ENCODE results near the gene DNM3. TPM values are rescaled to one million over a fixed set of nuclear protein-coding genes. Genes with fewer than 3 reads are reported as not detected.

Gene DNM3
- total RNA-seq, 1 experiment from 2014 or later: 2.7 TPM

GRCh38 chr1:171834821-171835220 is 6.5 kb upstream of the DNM3 start:
- Histone ChIP-seq H3K9me3 (ENCODE audit: control insufficient read depth, low read depth, low read length) (no peaks in the 10 kb centered on the region), H3K56ac (ENCODE audit: insufficient read length, low read depth, low read length) (no peak overlapping the region), H3K23ac (ENCODE audit: insufficient read length, low read depth, low read length) (no peak overlapping the region), H3K18ac (ENCODE audit: insufficient read length, low read depth, low read length) (no peak overlapping the region), H3K79me1 (ENCODE audit: insufficient read depth, low read depth, low read length, poor library complexity, severe bottlenecking) (no peaks in the 10 kb centered on the region), H3K23me2 (ENCODE audit: insufficient read length, low read depth, low read length, poor library complexity, severe bottlenecking) (no peaks in the 10 kb centered on the region), H4K91ac (ENCODE audit: insufficient read length, low read depth, low read length) (no peak overlapping the region), H3K4me1 (ENCODE audit: insufficient read depth, low read length) (no peaks in the 10 kb centered on the region), H3K79me2 (ENCODE audit: insufficient read depth, low read length) (no peaks in the 10 kb centered on the region), H3K4me2 (ENCODE audit: insufficient read depth, insufficient read length, low read length) (no peak overlapping the region), H2BK12ac (ENCODE audit: insufficient read length, low read depth, low read length) (no peak overlapping the region), H2AFZ (ENCODE audit: low read length) (no peak overlapping the region), H2BK5ac (ENCODE audit: insufficient read length, low read length) (no peak overlapping the region), H3K14ac (ENCODE audit: insufficient read depth, low read length) (no peak overlapping the region), H3K9ac (ENCODE audit: extremely low read depth, insufficient read length, low read length) (no peak overlapping the region), H2BK120ac (ENCODE audit: low read depth, low read length, poor library complexity, severe bottlenecking) (no peak overlapping the region), H4K20me1 (ENCODE audit: control insufficient read depth, insufficient read depth, insufficient read length) (no peaks in the 10 kb centered on the region), H2AK5ac (ENCODE audit: insufficient read length, low read length) (no peak overlapping the region), H3K4ac (ENCODE audit: low read depth, low read length) (no peak overlapping the region), H4K8ac (replicated peaks; ENCODE audit: insufficient read length, low read depth, low read length) (no peak overlapping the region), H4K5ac (ENCODE audit: insufficient read length, low read depth, low read length) (no peak overlapping the region), H3K27ac (ENCODE audit: insufficient read length, low read depth, low read length) (no peak overlapping the region), H3T11ph (ENCODE audit: low read length) (no peak overlapping the region), H2BK20ac (ENCODE audit: low read depth, low read length, poor library complexity, severe bottlenecking) (no peak overlapping the region), H2BK15ac (ENCODE audit: low read depth, low read length) (no peak overlapping the region), H3K27me3 (ENCODE audit: insufficient read depth, low read length) (no peaks in the 10 kb centered on the region; the same call in 1 of the 2 replicates)
- Mint-ChIP-seq H3K4me1 (peaks cover 0 to 5% of the 10 kb centered on the region in 2 experiments; a peak in 1 of 4 replicates), H3K36me3 (ENCODE audit: insufficient read depth in 1 of 3, low read depth in 3 of 3) (no peaks in the 10 kb centered on the region), H3K27me3 (ENCODE audit: low read depth) (peaks cover 11% of the 10 kb centered on the region), H3K27ac (no peak overlapping the region), H3K4me3 (no peak overlapping the region), H3K9me3 (no peaks in the 10 kb centered on the region)
- no peak for TF ChIP-seq CTCF (conservative IDR thresholded peaks at IDR 0.05)
- no peak for DNase-seq
- no CpG with 5 or more reads among the region's 2 CpGs for WGBS (ENCODE audit: extremely low coverage, insufficient read length, low lambda C conversion rate)
